ENCODE measurements around the gene SIRT2.
A peak's percentile ranks its signal among the peaks of the same experiment; 100 is the strongest.
"Not testable (repeated sequence)": the region's sequence is repeated elsewhere in the genome, so short reads cannot be mapped to it uniquely, and the experiment has no call there.

The SIRT2 gene

GRCh38 chr19:38899447-38900201, at the start of gene SIRT2, which contains the start of gene NFKBIB:
SIRT2 (minus strand) TSS chr19:38899618; CDS start chr19:38899521, 97 bp downstream.
NFKBIB (plus strand) TSS chr19:38899969; CDS start chr19:38900033, 64 bp downstream.
- Mint-ChIP-seq H3K27ac (peak within 1 kb of the TSS; percentile 94), H3K27me3 (no peaks in the 10 kb centered on the region), H3K4me3 (peak within 1 kb of the TSS; percentile 97), H3K4me1 (ENCODE audit: low read depth) (peaks cover 48% of the 10 kb centered on the region), H3K9me3 (no peaks in the 10 kb centered on the region), H3K36me3 (ENCODE audit: low read depth) (peaks cover 42% of the 10 kb centered on the region)
- peak; percentile 96 for DNase-seq

- Mint-ChIP-seq H3K36me3 (ENCODE audit: low read depth) (no peaks in the 10 kb centered on the region), H3K4me1 (ENCODE audit: low read depth) (peaks cover 13% of the 10 kb centered on the region), H3K9me3 (no peaks in the 10 kb centered on the region), H3K27ac (no peak overlapping the region), H3K4me3 (no peak overlapping the region), H3K27me3 (peaks cover 10% of the 10 kb centered on the region)
- no peak for DNase-seq
These were observed 47.0 kb upstream of the SIRT2 start for GRCh38 chr19:38946229-38947010.

- no peak for DNase-seq
- no peak overlapping the region for H3K4me3 Mint-ChIP-seq
- H3K27ac Mint-ChIP-seq: no peak overlapping the region
- H3K9me3 Mint-ChIP-seq: no peaks in the 10 kb centered on the region
- no peaks in the 10 kb centered on the region for H3K36me3 Mint-ChIP-seq (ENCODE audit: low read depth)
- H3K27me3 Mint-ChIP-seq: peaks cover 10% of the 10 kb centered on the region
- peaks cover 15% of the 10 kb centered on the region for H3K4me1 Mint-ChIP-seq (ENCODE audit: low read depth)
These were observed 46.3 kb upstream of the SIRT2 start for GRCh38 chr19:38945562-38946228.

GRCh38 chr19:38944981-38945506, 45.6 kb upstream of the SIRT2 start:
- Mint-ChIP-seq H3K36me3 (ENCODE audit: low read depth) (no peaks in the 10 kb centered on the region), H3K9me3 (no peaks in the 10 kb centered on the region), H3K4me1 (ENCODE audit: low read depth) (peaks cover 12% of the 10 kb centered on the region), H3K27ac (no peak overlapping the region), H3K27me3 (peaks cover 7% of the 10 kb centered on the region), H3K4me3 (no peak overlapping the region)
- no peak for DNase-seq

GRCh38 chr19:38942471-38943181, 43.2 kb upstream of the SIRT2 start:
- Mint-ChIP-seq H3K36me3 (ENCODE audit: low read depth) (no peaks in the 10 kb centered on the region), H3K9me3 (no peaks in the 10 kb centered on the region), H3K4me1 (ENCODE audit: low read depth) (peaks cover 4% of the 10 kb centered on the region), H3K27me3 (peaks cover 4% of the 10 kb centered on the region), H3K27ac (no peak overlapping the region), H3K4me3 (no peak overlapping the region)
- no peak for DNase-seq

GRCh38 chr19:38941979-38942378, 42.6 kb upstream of the SIRT2 start:
- Mint-ChIP-seq H3K36me3 (ENCODE audit: low read depth) (no peaks in the 10 kb centered on the region), H3K27ac (no peak overlapping the region), H3K4me3 (no peak overlapping the region), H3K27me3 (peaks cover 4% of the 10 kb centered on the region), H3K4me1 (ENCODE audit: low read depth) (peaks cover 4% of the 10 kb centered on the region), H3K9me3 (no peaks in the 10 kb centered on the region)
- DNase-seq: no peak

GRCh38 chr19:38941466-38941865, 42.0 kb upstream of the SIRT2 start:
- not testable (repeated sequence) for H3K36me3 Mint-ChIP-seq (ENCODE audit: low read depth); H3K27ac Mint-ChIP-seq; H3K27me3 Mint-ChIP-seq; DNase-seq; H3K4me3 Mint-ChIP-seq; H3K4me1 Mint-ChIP-seq (ENCODE audit: low read depth); H3K9me3 Mint-ChIP-seq

- Mint-ChIP-seq H3K27me3 (peaks cover 4% of the 10 kb centered on the region), H3K36me3 (ENCODE audit: low read depth) (peaks cover 10% of the 10 kb centered on the region), H3K4me1 (ENCODE audit: low read depth) (peaks cover 4% of the 10 kb centered on the region), H3K4me3 (no peak overlapping the region), H3K27ac (no peak overlapping the region), H3K9me3 (peaks cover 2% of the 10 kb centered on the region)
- no peak for DNase-seq
These were observed 40.5 kb upstream of the SIRT2 start for GRCh38 chr19:38939957-38940356.

GRCh38 chr19:38933544-38933943, 34.1 kb upstream of the SIRT2 start:
- peaks cover 3% of the 10 kb centered on the region for H3K9me3 Mint-ChIP-seq
- no peak overlapping the region for H3K4me3 Mint-ChIP-seq
- H3K36me3 Mint-ChIP-seq (ENCODE audit: low read depth): peaks cover 58% of the 10 kb centered on the region
- DNase-seq: no peak
- no peak overlapping the region for H3K27ac Mint-ChIP-seq
- peaks cover 33% of the 10 kb centered on the region for H3K4me1 Mint-ChIP-seq (ENCODE audit: low read depth)
- H3K27me3 Mint-ChIP-seq: no peaks in the 10 kb centered on the region

- no peaks in the 10 kb centered on the region for H3K27me3 Mint-ChIP-seq
- peaks cover 39% of the 10 kb centered on the region for H3K4me1 Mint-ChIP-seq (ENCODE audit: low read depth)
- peaks cover 67% of the 10 kb centered on the region for H3K36me3 Mint-ChIP-seq (ENCODE audit: low read depth)
- H3K9me3 Mint-ChIP-seq: peaks cover 3% of the 10 kb centered on the region
- H3K27ac Mint-ChIP-seq: peak overlapping the region; percentile 77
- DNase-seq: no peak
- peak overlapping the region; percentile 99 for H3K4me3 Mint-ChIP-seq
These were observed 33.2 kb upstream of the SIRT2 start for GRCh38 chr19:38932425-38933179.

- H3K36me3 Mint-ChIP-seq (ENCODE audit: low read depth): peaks cover 69% of the 10 kb centered on the region
- peak overlapping the region; percentile 99 for H3K27ac Mint-ChIP-seq
- peak overlapping the region; percentile 99 for H3K4me3 Mint-ChIP-seq
- peaks cover 3% of the 10 kb centered on the region for H3K9me3 Mint-ChIP-seq
- DNase-seq: no peak
- H3K4me1 Mint-ChIP-seq (ENCODE audit: low read depth): peaks cover 39% of the 10 kb centered on the region
- no peaks in the 10 kb centered on the region for H3K27me3 Mint-ChIP-seq
These were observed 32.0 kb upstream of the SIRT2 start for GRCh38 chr19:38931521-38931793.

- Mint-ChIP-seq H3K27me3 (no peaks in the 10 kb centered on the region), H3K4me3 (peak within 1 kb of the TSS; percentile 99), H3K36me3 (ENCODE audit: low read depth) (peaks cover 74% of the 10 kb centered on the region), H3K27ac (peak within 1 kb of the TSS; percentile 99), H3K9me3 (peaks cover 3% of the 10 kb centered on the region), H3K4me1 (ENCODE audit: low read depth) (peaks cover 39% of the 10 kb centered on the region)
- DNase-seq: no peak
These were observed 31.5 kb upstream of the SIRT2 start, which contains the start of gene MRPS12 for GRCh38 chr19:38930776-38931520. MRPS12 (plus strand) TSS chr19:38930944; CDS start chr19:38931295, 351 bp downstream.
